HepG2 (cell line): ENCODE measurements around the gene SEC62.

ENCODE experiments used
- CTCF ChIP-seq: sonication (generic); formaldehyde crosslinking; IDR thresholded peaks from 2 replicates; pipeline ENCODE4 v1.5.0; 2020; ENCODE audit warnings: mild to moderate bottlenecking, missing genetic modification reagents, moderate library complexity
- FUBP1 ChIP-seq: sonication (generic); formaldehyde crosslinking; IDR thresholded peaks from 2 replicates; pipeline ENCODE4 v1.5.1; 2020; ENCODE audit warnings: missing genetic modification reagents, mild to moderate bottlenecking, borderline replicate concordance
- HNF4A ChIP-seq: sonication (generic); formaldehyde crosslinking; IDR thresholded peaks from 2 replicates; pipeline ENCODE4 v1.4.0; 2020; ENCODE audit warnings: missing genetic modification reagents
- MAFF ChIP-seq: IDR thresholded peaks from 2 replicates; pipeline ENCODE4 v1.6.1; 2011; ENCODE audit warnings: low read depth, low read length, improper control_type of control experiment
- PHF21A ChIP-seq: sonication (generic); formaldehyde crosslinking; IDR thresholded peaks from 2 replicates; pipeline ENCODE4 v1.5.0; 2020; ENCODE audit warnings: mild to moderate bottlenecking, missing genetic modification reagents
- TCF7 ChIP-seq: sonication (generic); IDR thresholded peaks from 2 replicates; pipeline ENCODE4 v1.6.1; 2016; ENCODE audit warnings: antibody characterized with exemption, low read depth
- UBTF ChIP-seq: sonication (generic); formaldehyde crosslinking; IDR thresholded peaks from 2 replicates; pipeline ENCODE4 v1.4.0; 2020; ENCODE audit warnings: mild to moderate bottlenecking, missing genetic modification reagents
- YY1 ChIP-seq: IDR thresholded peaks from 2 replicates; pipeline ENCODE4 v1.6.1; 2011; ENCODE audit warnings: low read length, low read depth, moderate library complexity, mild to moderate bottlenecking; ENCODE audit not compliant: insufficient read depth, insufficient replicate concordance
- ZBTB14 ChIP-seq: sonication (generic); formaldehyde crosslinking; IDR thresholded peaks from 2 replicates; pipeline ENCODE4 v1.4.0; 2020; ENCODE audit warnings: missing genetic modification reagents
- ZHX1 ChIP-seq: sonication (generic); formaldehyde crosslinking; IDR thresholded peaks from 2 replicates; pipeline ENCODE4 v1.8.1; 2022; ENCODE audit warnings: low read depth, mild to moderate bottlenecking, missing genetic modification reagents
- ZNF629 ChIP-seq: sonication (generic); formaldehyde crosslinking; conservative IDR thresholded peaks from 2 replicates; pipeline ENCODE4 v1.5.0; 2020; ENCODE audit warnings: missing genetic modification reagents

- TF ChIP-seq ZNF629 (CRISPR knock-in tag), result no peak
- TF ChIP-seq ZBTB14 (CRISPR knock-in tag), result no peak
- TF ChIP-seq FUBP1, result no peak
- no peak for TF ChIP-seq UBTF
- TF ChIP-seq PHF21A (CRISPR knock-in tag), result peak; percentile 89
- TF ChIP-seq YY1, result no peak
- peak; percentile 76 for TF ChIP-seq TCF7
- TF ChIP-seq CTCF, result 0 out of 2 replicates have a peak, but pooled peaks have one; percentile 2
- TF ChIP-seq HNF4A, result peak; percentile 61
- TF ChIP-seq ZHX1 (CRISPR knock-in tag), result no peak
- TF ChIP-seq MAFF, result no peak
Measured at GRCh38 chr3:170003881-170004356, 37.3 kb downstream of the SEC62 start.
